ENCODE data around the gene SLC33A1. TPM values are rescaled to one million over a fixed set of nuclear protein-coding genes. Genes with fewer than 3 reads are reported as not detected.
A peak's percentile ranks its signal among the peaks of the same experiment; 100 is the strongest.

The SLC33A1 gene
- polyA plus RNA-seq, 3 donors, result 9.7 to 19.1 (median 15.0) TPM

DNA sequence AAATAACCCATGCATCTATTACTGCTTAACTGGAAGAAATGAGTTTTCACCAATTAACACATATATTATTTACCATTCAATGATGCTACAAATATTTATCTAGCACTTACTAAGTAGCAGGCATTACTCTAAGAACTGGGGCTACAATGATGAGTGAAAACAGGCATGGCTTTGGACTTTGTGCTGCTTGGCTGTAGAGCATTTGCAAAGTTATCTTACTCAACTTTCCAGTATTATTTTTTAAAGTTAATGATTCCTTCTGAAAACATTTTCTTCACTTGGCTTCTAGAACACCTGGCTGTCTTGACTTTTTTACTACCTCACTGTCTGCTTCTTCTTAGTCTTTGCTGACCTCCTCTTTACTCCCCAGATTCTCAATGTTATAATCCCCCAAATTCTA is 49.9 kb downstream of the SLC33A1 start:
- TF ChIP-seq, protein P1, sequence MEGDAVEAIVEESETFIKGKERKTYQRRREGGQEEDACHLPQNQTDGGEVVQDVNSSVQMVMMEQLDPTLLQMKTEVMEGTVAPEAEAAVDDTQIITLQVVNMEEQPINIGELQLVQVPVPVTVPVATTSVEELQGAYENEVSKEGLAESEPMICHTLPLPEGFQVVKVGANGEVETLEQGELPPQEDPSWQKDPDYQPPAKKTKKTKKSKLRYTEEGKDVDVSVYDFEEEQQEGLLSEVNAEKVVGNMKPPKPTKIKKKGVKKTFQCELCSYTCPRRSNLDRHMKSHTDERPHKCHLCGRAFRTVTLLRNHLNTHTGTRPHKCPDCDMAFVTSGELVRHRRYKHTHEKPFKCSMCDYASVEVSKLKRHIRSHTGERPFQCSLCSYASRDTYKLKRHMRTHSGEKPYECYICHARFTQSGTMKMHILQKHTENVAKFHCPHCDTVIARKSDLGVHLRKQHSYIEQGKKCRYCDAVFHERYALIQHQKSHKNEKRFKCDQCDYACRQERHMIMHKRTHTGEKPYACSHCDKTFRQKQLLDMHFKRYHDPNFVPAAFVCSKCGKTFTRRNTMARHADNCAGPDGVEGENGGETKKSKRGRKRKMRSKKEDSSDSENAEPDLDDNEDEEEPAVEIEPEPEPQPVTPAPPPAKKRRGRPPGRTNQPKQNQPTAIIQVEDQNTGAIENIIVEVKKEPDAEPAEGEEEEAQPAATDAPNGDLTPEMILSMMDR (IDR thresholded peaks at IDR 0.05), result no peak
- Histone ChIP-seq H3K79me2 (ENCODE audit: insufficient read depth, low read length) (no peaks in the 10 kb centered on the region), H3K4me3 (replicated peaks in 1 of 3; ENCODE audit: low read depth in 2 of 3, low read length in 3 of 3) (no peak overlapping the region), H3K4me2 (replicated peaks; ENCODE audit: extremely low read depth, low read length, poor library complexity, severe bottlenecking) (no peak overlapping the region), H3K9me3 (replicated peaks in 1 of 2; ENCODE audit: control insufficient read depth in 1 of 2, insufficient read depth in 1 of 2, low read length in 2 of 2) (no peaks in the 10 kb centered on the region), H3K27me3 (ENCODE audit: control insufficient read depth in 2 of 2, insufficient read depth in 2 of 2, low read length in 2 of 2) (no peaks in the 10 kb centered on the region), H4K20me1 (ENCODE audit: insufficient read depth, low read length) (no peaks in the 10 kb centered on the region), H2AFZ (ENCODE audit: insufficient read depth, low read depth, low read length, poor library complexity, severe bottlenecking) (peak overlapping the region; percentile 85), H3K4me1 (ENCODE audit: control insufficient read depth in 1 of 2, insufficient read depth in 2 of 2, low read length in 2 of 2) (peaks cover 4 to 9% of the 10 kb centered on the region in 2 donors), H3K36me3 (replicated peaks in 1 of 2; ENCODE audit: control insufficient read depth in 1 of 2, insufficient read depth in 2 of 2, low read length in 2 of 2) (no peaks in the 10 kb centered on the region), H3K27ac (ENCODE audit: low read depth in 1 of 2, low read length in 2 of 2) (no peak overlapping the region), H3K9ac (ENCODE audit: insufficient read depth, low read length, poor library complexity, severe bottlenecking) (no peak overlapping the region)
- no peak overlapping the region for H3K4me3 Mint-ChIP-seq
- intact Hi-C loops (cut with micrococcal nuclease), result loop anchor here in 1 of 2 donors (10.0 kb wide), 1 partner anchor 70 kb away; the partner anchor contains the start of gene GMPS
- H3K27ac Mint-ChIP-seq, result no peak overlapping the region
- peaks cover 7% of the 10 kb centered on the region for H3K4me1 Mint-ChIP-seq
- peaks cover 0 to 2% (median 0%) of the 10 kb centered on the region in 3 donors for H3K27me3 Mint-ChIP-seq (ENCODE audit: low read depth in 3 of 3)
- no peak for DNase-seq
- H3K36me3 Mint-ChIP-seq, result peaks cover 0 to 7% of the 10 kb centered on the region in 2 donors
- peaks cover 0 to 2% (median 0%) of the 10 kb centered on the region in 7 donors for H3K9me3 Mint-ChIP-seq

- H3K36me3 ChIP-seq (replicated peaks in 1 of 2; ENCODE audit: control insufficient read depth in 1 of 2, insufficient read depth in 2 of 2, low read length in 2 of 2), result no peaks in the 10 kb centered on the region
- peaks cover 2 to 9% (median 7%) of the 10 kb centered on the region in 7 donors for H3K9me3 Mint-ChIP-seq
- H3K27ac Mint-ChIP-seq, result no peak overlapping the region
- H3K4me3 Mint-ChIP-seq, result no peak overlapping the region
- H3K27me3 Mint-ChIP-seq (ENCODE audit: low read depth in 3 of 3), result peaks cover 0 to 1% (median 1%) of the 10 kb centered on the region in 3 donors
- H4K20me1 ChIP-seq (ENCODE audit: insufficient read depth, low read length), result no peaks in the 10 kb centered on the region
- no peak overlapping the region for H3K9ac ChIP-seq (ENCODE audit: insufficient read depth, low read length, poor library complexity, severe bottlenecking)
- H3K4me1 ChIP-seq (ENCODE audit: control insufficient read depth in 1 of 2, insufficient read depth in 2 of 2, low read length in 2 of 2), result no peaks in the 10 kb centered on the region
- WGBS (ENCODE audit: insufficient coverage), result no CpG with 5 or more reads among the region's 1 CpG
- intact Hi-C loops (cut with micrococcal nuclease), result no loop called here
- H3K4me2 ChIP-seq (replicated peaks; ENCODE audit: extremely low read depth, low read length, poor library complexity, severe bottlenecking), result no peak overlapping the region
- H3K79me2 ChIP-seq (ENCODE audit: insufficient read depth, low read length), result no peaks in the 10 kb centered on the region
- DNase-seq, result no peak
- no peak overlapping the region for H3K4me3 ChIP-seq (replicated peaks in 1 of 3; ENCODE audit: low read depth in 2 of 3, low read length in 3 of 3)
- TF ChIP-seq, protein P1 (IDR thresholded peaks at IDR 0.05), result no peak
- H3K27me3 ChIP-seq (ENCODE audit: control insufficient read depth in 2 of 2, insufficient read depth in 2 of 2, low read length in 2 of 2), result no peaks in the 10 kb centered on the region
- no peak overlapping the region for H3K27ac ChIP-seq (ENCODE audit: low read depth in 1 of 2, low read length in 2 of 2)
- H2AFZ ChIP-seq (ENCODE audit: insufficient read depth, low read depth, low read length, poor library complexity, severe bottlenecking), result no peak overlapping the region
- peaks cover 0 to 3% of the 10 kb centered on the region in 2 donors for H3K9me3 ChIP-seq (replicated peaks in 1 of 2; ENCODE audit: control insufficient read depth in 1 of 2, insufficient read depth in 1 of 2, low read length in 2 of 2)
- peaks cover 7% of the 10 kb centered on the region for H3K4me1 Mint-ChIP-seq
- H3K36me3 Mint-ChIP-seq, result peaks cover 1 to 14% of the 10 kb centered on the region in 2 donors
Observed at GRCh38 chr3:155792532-155792931, 61.7 kb downstream of the SLC33A1 start.
